Neural progenitor cell (in vitro differentiated cells): ENCODE data around the gene WIPF2. TPM values are rescaled to one million over a fixed set of nuclear protein-coding genes. Genes with fewer than 3 reads are reported as not detected.

Experiments used
- DNase-seq: peaks from one replicate; pipeline ENCODE4 v3.0.0-alpha.2; 2016; ENCODE audit warnings: low spot score
- H2AFZ ChIP-seq: fragments of 200-600 bp; sonication (generic); replicated peaks from 2 replicates; pipeline ENCODE4 v1.6.1; 2016; ENCODE audit warnings: antibody characterized with exemption
- H3F3A ChIP-seq: fragments of 200-600 bp; sonication (generic); 2 replicates; pipeline ENCODE4 v1.6.1; 2016; ENCODE audit warnings: antibody characterized with exemption, low read depth
- H3K27ac ChIP-seq: fragments of 200-600 bp; sonication (generic); 2 replicates; pipeline ENCODE4 v1.5.1; 2016; ENCODE audit warnings: mild to moderate bottlenecking
- H3K27me3 ChIP-seq: fragments of 200-600 bp; sonication (generic); 2 replicates; pipeline ENCODE4 v1.6.1; 2016; ENCODE audit warnings: mild to moderate bottlenecking, moderate library complexity
- H3K36me3 ChIP-seq: fragments of 200-600 bp; sonication (generic); 2 replicates; pipeline ENCODE4 v1.5.1; 2016
- H3K4me1 ChIP-seq: fragments of 200-600 bp; sonication (generic); 2 replicates; pipeline ENCODE4 v1.6.1; 2016; ENCODE audit warnings: mixed run types
- H3K4me2 ChIP-seq: fragments of 200-600 bp; sonication (generic); 2 replicates; pipeline ENCODE4 v1.6.1; 2016
- H3K4me3 ChIP-seq: fragments of 200-600 bp; sonication (generic); 2 replicates; pipeline ENCODE4 v1.5.1; 2016
- H3K79me2 ChIP-seq: fragments of 200-600 bp; sonication (generic); 2 replicates; pipeline ENCODE4 v1.6.1; 2016; ENCODE audit warnings: low read depth
- H3K9ac ChIP-seq: fragments of 200-600 bp; sonication (generic); 2 replicates; pipeline ENCODE4 v1.6.1; 2016
- H3K9me3 ChIP-seq: fragments of 200-600 bp; sonication (generic); 2 replicates; pipeline ENCODE4 v1.5.1; 2016; ENCODE audit warnings: low read depth
- H4K20me1 ChIP-seq: fragments of 200-600 bp; sonication (generic); 2 replicates; pipeline ENCODE4 v1.6.1; 2016; ENCODE audit warnings: low read depth
- H3K27ac Mint-ChIP-seq: 3 replicates; pipeline ENCODE4 v1.8.0; 2021; ENCODE audit warnings: mixed read lengths
- H3K27me3 Mint-ChIP-seq: 2 replicates; pipeline ENCODE4 v1.8.0; 2022; ENCODE audit warnings: low read depth, mild to moderate bottlenecking, inconsistent platforms, moderate library complexity, mixed read lengths; ENCODE audit not compliant: insufficient read depth
- H3K36me3 Mint-ChIP-seq: 3 replicates; pipeline ENCODE4 v1.8.0; 2021; ENCODE audit warnings: mixed read lengths
- H3K4me1 Mint-ChIP-seq: 3 replicates; pipeline ENCODE4 v1.8.0; 2021; ENCODE audit warnings: mixed read lengths
- H3K4me3 Mint-ChIP-seq: 3 replicates; pipeline ENCODE4 v1.8.0; 2021; ENCODE audit warnings: mild to moderate bottlenecking, moderate library complexity, mixed read lengths
- H3K9me3 Mint-ChIP-seq: 3 replicates; pipeline ENCODE4 v1.8.0; 2020; ENCODE audit warnings: mixed read lengths
- EZH2 ChIP-seq: fragments of 200-600 bp; sonication (generic); IDR thresholded peaks from 2 replicates; pipeline ENCODE4 v1.6.1; 2017; ENCODE audit warnings: antibody characterized with exemption, mild to moderate bottlenecking, moderate library complexity
- EZH2phosphoT487 ChIP-seq: fragments of 200-600 bp; sonication (generic); IDR thresholded peaks from 2 replicates; pipeline ENCODE4 v1.6.1; 2017; ENCODE audit warnings: antibody characterized with exemption
- total RNA-seq: library from RNA; depleted of rRNA; stranded (reverse); fragments of >200 nt; gene quantifications from 2 replicates; pipeline ENCODE4 v1.2.3, GENCODE V29; 2015; ENCODE audit warnings: low replicate concordance
- TF ChIP-seq, protein P1 (sequence below): fragments of 200-600 bp; sonication (generic); IDR thresholded peaks from 2 replicates; pipeline ENCODE4 v1.5.1; 2017; ENCODE audit warnings: antibody characterized with exemption, mild to moderate bottlenecking

Gene WIPF2
- total RNA-seq, 1 donor from 2014 or later, result 6.8 TPM

DNA sequence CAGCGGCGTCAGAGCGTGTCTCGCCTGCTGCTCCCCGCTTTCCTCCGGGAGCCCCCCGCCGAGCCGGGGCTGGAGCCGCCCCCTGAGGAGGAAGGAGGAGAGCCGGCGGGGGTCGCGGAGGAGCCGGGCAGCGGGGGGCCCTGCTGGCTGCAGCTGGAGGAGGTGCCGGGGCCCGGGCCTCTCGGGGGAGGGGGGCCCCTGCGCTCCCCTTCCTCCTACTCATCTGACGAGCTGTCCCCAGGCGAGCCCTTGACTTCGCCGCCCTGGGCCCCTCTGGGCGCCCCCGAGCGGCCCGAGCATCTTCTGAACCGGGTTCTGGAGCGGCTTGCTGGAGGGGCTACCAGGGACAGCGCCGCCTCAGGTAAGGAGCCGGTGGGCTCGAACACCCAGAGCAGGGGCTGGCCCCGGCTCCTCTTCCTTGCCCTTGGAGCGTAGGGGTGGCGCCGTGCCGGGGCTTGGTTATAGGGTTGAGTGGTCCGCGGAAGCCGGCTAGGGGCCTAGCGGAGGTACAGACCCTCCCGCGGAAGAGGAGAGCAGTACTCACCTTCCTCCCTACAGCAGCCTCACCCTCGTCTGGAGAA lies 41.0 kb upstream of the WIPF2 start:
- Histone ChIP-seq H3K4me2 (peak overlapping the region; percentile 96), H3K4me3 (peak overlapping the region; percentile 60), H4K20me1 (peaks cover 42% of the 10 kb centered on the region), H2AFZ (no peak overlapping the region), H3K9ac (no peak overlapping the region), H3K4me1 (peaks cover 36% of the 10 kb centered on the region), H3F3A (peaks cover 45% of the 10 kb centered on the region), H3K27ac (no peak overlapping the region), H3K79me2 (no peaks in the 10 kb centered on the region), H3K27me3 (no peaks in the 10 kb centered on the region), H3K36me3 (no peaks in the 10 kb centered on the region), H3K9me3 (no peaks in the 10 kb centered on the region)
- peak overlapping the region; percentile 48 for H3K4me3 Mint-ChIP-seq
- TF ChIP-seq, protein P1, sequence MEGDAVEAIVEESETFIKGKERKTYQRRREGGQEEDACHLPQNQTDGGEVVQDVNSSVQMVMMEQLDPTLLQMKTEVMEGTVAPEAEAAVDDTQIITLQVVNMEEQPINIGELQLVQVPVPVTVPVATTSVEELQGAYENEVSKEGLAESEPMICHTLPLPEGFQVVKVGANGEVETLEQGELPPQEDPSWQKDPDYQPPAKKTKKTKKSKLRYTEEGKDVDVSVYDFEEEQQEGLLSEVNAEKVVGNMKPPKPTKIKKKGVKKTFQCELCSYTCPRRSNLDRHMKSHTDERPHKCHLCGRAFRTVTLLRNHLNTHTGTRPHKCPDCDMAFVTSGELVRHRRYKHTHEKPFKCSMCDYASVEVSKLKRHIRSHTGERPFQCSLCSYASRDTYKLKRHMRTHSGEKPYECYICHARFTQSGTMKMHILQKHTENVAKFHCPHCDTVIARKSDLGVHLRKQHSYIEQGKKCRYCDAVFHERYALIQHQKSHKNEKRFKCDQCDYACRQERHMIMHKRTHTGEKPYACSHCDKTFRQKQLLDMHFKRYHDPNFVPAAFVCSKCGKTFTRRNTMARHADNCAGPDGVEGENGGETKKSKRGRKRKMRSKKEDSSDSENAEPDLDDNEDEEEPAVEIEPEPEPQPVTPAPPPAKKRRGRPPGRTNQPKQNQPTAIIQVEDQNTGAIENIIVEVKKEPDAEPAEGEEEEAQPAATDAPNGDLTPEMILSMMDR, result peak; percentile 31
- TF ChIP-seq EZH2, result no peak
- TF ChIP-seq EZH2phosphoT487, result no peak
- H3K36me3 Mint-ChIP-seq, result peaks cover 15% of the 10 kb centered on the region
- H3K9me3 Mint-ChIP-seq, result no peaks in the 10 kb centered on the region
- no peaks in the 10 kb centered on the region for H3K27me3 Mint-ChIP-seq
- H3K27ac Mint-ChIP-seq, result no peak overlapping the region
- H3K4me1 Mint-ChIP-seq, result peaks cover 43% of the 10 kb centered on the region
- peak; percentile 60 for DNase-seq

DNA sequence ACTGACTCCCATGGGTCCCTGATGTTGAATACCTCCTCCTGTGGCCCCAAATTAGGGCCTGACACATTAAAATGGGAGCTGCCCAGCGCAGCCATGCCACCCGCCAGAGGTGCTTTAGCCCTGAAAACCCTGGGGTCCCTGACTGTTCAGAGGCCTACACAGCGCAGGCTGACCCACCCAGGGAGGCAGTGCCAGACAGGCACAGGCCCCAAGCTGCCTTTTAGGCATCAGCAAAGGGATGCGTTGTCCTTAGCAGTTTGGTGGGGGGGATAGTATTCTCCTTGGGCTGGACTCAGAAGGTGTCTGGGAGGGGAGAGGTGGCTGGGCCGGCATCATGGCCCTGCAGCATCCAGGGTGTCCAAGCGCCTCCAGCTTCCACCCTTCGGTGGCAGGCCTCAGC lies 40.4 kb upstream of the WIPF2 start:
- peaks cover 39% of the 10 kb centered on the region for H3F3A ChIP-seq
- peaks cover 42% of the 10 kb centered on the region for H4K20me1 ChIP-seq
- no peaks in the 10 kb centered on the region for H3K79me2 ChIP-seq
- peak overlapping the region; percentile 96 for H3K4me2 ChIP-seq
- no peaks in the 10 kb centered on the region for H3K9me3 Mint-ChIP-seq
- H3K9ac ChIP-seq, result no peak overlapping the region
- H3K9me3 ChIP-seq, result no peaks in the 10 kb centered on the region
- no peak overlapping the region for H3K4me3 ChIP-seq
- no peak overlapping the region for H3K27ac ChIP-seq
- peaks cover 39% of the 10 kb centered on the region for H3K4me1 Mint-ChIP-seq
- no peak overlapping the region for H2AFZ ChIP-seq
- H3K36me3 Mint-ChIP-seq, result peaks cover 11% of the 10 kb centered on the region
- peak overlapping the region; percentile 48 for H3K4me3 Mint-ChIP-seq
- peaks cover 36% of the 10 kb centered on the region for H3K4me1 ChIP-seq
- no peak overlapping the region for H3K27ac Mint-ChIP-seq
- no peak for TF ChIP-seq EZH2phosphoT487
- TF ChIP-seq EZH2, result no peak
- TF ChIP-seq, protein P1, result no peak
- no peaks in the 10 kb centered on the region for H3K27me3 ChIP-seq
- H3K36me3 ChIP-seq, result no peaks in the 10 kb centered on the region
- DNase-seq, result no peak
- H3K27me3 Mint-ChIP-seq, result no peaks in the 10 kb centered on the region

DNA sequence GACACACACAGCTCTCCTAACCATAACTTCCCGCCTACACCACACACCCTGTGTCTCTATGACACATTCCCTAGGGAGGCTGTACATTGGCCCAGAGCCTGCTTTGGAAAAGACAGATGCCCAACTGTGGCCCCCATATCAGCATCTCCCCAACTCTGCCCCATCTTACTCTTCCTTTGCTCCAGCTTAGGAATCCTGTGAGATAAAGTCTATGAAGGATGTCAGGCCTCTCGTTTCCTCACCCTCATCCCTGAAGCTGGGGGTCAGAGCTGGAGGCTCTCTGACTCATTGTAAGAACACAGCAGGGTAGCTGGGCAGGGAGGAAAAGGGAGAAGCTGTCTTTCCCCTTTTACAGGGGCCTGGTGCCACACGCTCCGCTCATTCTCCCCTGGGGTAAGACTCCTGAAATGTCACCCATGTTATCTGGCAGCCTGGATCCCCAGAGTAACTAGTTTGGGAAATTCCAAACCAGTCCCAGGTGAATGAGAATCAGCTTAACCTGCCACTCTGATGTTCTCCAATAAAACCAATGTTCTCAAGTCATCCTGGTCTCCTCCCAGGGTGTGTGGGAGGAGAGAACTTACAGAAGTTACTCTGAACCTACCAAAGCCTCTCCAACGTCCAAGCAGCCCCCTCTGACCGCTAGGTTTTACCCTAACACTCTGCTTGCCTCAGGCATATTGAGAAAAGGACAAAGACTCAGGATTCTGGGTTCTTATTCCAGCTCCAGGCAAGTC lies 39.0 kb upstream of the WIPF2 start:
- H3K9me3 Mint-ChIP-seq, result no peaks in the 10 kb centered on the region
- H3F3A ChIP-seq, result peaks cover 25% of the 10 kb centered on the region
- no peaks in the 10 kb centered on the region for H3K27me3 ChIP-seq
- no peak overlapping the region for H3K4me3 ChIP-seq
- H3K27ac Mint-ChIP-seq, result peak overlapping the region; percentile 71
- H3K36me3 ChIP-seq, result no peaks in the 10 kb centered on the region
- H3K27me3 Mint-ChIP-seq, result no peaks in the 10 kb centered on the region
- TF ChIP-seq, protein P1, result no peak
- no peaks in the 10 kb centered on the region for H3K9me3 ChIP-seq
- H3K9ac ChIP-seq, result no peak overlapping the region
- peak overlapping the region; percentile 48 for H3K4me3 Mint-ChIP-seq
- H3K27ac ChIP-seq, result no peak overlapping the region
- DNase-seq, result no peak
- H3K4me2 ChIP-seq, result no peak overlapping the region
- H4K20me1 ChIP-seq, result peaks cover 38% of the 10 kb centered on the region
- no peaks in the 10 kb centered on the region for H3K79me2 ChIP-seq
- H3K4me1 ChIP-seq, result peaks cover 30% of the 10 kb centered on the region
- peaks cover 8% of the 10 kb centered on the region for H3K36me3 Mint-ChIP-seq
- H3K4me1 Mint-ChIP-seq, result peaks cover 31% of the 10 kb centered on the region
- no peak overlapping the region for H2AFZ ChIP-seq
